NCI-H82 (cell line): Measurements from ENCODE around the gene WDFY3.

Experiments used
- DNase-seq: peaks from one replicate; lab custom pipeline; 2025; lab: John Stamatoyannopoulos, UW

The WDFY3 gene

GRCh38 chr4:84796394-84796793, 170.1 kb downstream of the WDFY3 start:
- DNase-seq = peak; percentile 3

GRCh38 chr4:84792366-84793301, 173.9 kb downstream of the WDFY3 start:
- peak; percentile 0 for DNase-seq

- DNase-seq = no peak
These were observed 175.5 kb downstream of the WDFY3 start for GRCh38 chr4:84790769-84791565.

GRCh38 chr4:84786478-84786877, 180.0 kb downstream of the WDFY3 start:
- DNase-seq = no peak

- DNase-seq = no peak
These were observed 184.0 kb downstream of the WDFY3 start for GRCh38 chr4:84782517-84782916.

- DNase-seq = no peak
These were observed 185.8 kb downstream of the WDFY3 start for GRCh38 chr4:84780719-84781118.

- no peak for DNase-seq
These were observed 188.4 kb downstream of the WDFY3 start for GRCh38 chr4:84778041-84778440.

GRCh38 chr4:84767168-84767567, 199.3 kb downstream of the WDFY3 start:
- no peak for DNase-seq

GRCh38 chr4:84753321-84753972, 213.0 kb downstream of the WDFY3 start:
- DNase-seq = no peak

- DNase-seq = peak; percentile 52
These were observed 214.8 kb downstream of the WDFY3 start for GRCh38 chr4:84751707-84752106.

- no peak for DNase-seq
These were observed 215.6 kb downstream of the WDFY3 start for GRCh38 chr4:84750960-84751283.

GRCh38 chr4:84750260-84750959, 216.1 kb downstream of the WDFY3 start:
- peak; percentile 59 for DNase-seq

GRCh38 chr4:84740057-84740456, 226.4 kb downstream of the WDFY3 start:
- DNase-seq = no peak

GRCh38 chr4:84738622-84739021, 227.9 kb downstream of the WDFY3 start:
- no peak for DNase-seq

- no peak for DNase-seq
These were observed 228.8 kb downstream of the WDFY3 start for GRCh38 chr4:84737656-84738055.

- DNase-seq = no peak
These were observed 232.5 kb downstream of the WDFY3 start for GRCh38 chr4:84734037-84734436.

GRCh38 chr4:84733343-84734033, 233.0 kb downstream of the WDFY3 start:
- DNase-seq = no peak

GRCh38 chr4:84730375-84730774, 236.1 kb downstream of the WDFY3 start:
- DNase-seq = no peak

GRCh38 chr4:84727491-84727890, 239.0 kb downstream of the WDFY3 start:
- DNase-seq = no peak

- DNase-seq = no peak
These were observed 240.1 kb downstream of the WDFY3 start for GRCh38 chr4:84726356-84726755.

- no peak for DNase-seq
These were observed 243.8 kb downstream of the WDFY3 start for GRCh38 chr4:84722720-84723119.
